HEK293 (cell line): ENCODE results near the gene MORN1.

ENCODE experiments used
- BCL11B ChIP-seq: fragments of 450-650 bp; formaldehyde crosslinking; IDR thresholded peaks from 2 replicates; pipeline ENCODE4 v1.5.1; 2016; ENCODE audit warnings: low read depth, missing biosample characterization, missing genetic modification characterization
- EGR2 ChIP-seq: fragments of 450-650 bp; formaldehyde crosslinking; IDR thresholded peaks from 2 replicates; pipeline ENCODE4 v1.5.1; 2016; ENCODE audit warnings: low read depth, missing biosample characterization, missing genetic modification characterization
- FEZF1 ChIP-seq: fragments of 450-650 bp; formaldehyde crosslinking; IDR thresholded peaks from 2 replicates; pipeline ENCODE4 v1.5.1; 2016; ENCODE audit warnings: missing biosample characterization, missing genetic modification characterization
- KLF1 ChIP-seq: fragments of 450-650 bp; formaldehyde crosslinking; IDR thresholded peaks from 2 replicates; pipeline ENCODE4 v1.5.1; 2016; ENCODE audit warnings: missing biosample characterization, missing genetic modification characterization
- RBAK ChIP-seq: fragments of 450-650 bp; formaldehyde crosslinking; IDR thresholded peaks from 2 replicates; pipeline ENCODE4 v1.5.1; 2016; ENCODE audit warnings: missing biosample characterization, missing genetic modification characterization
- SP2 ChIP-seq: fragments of 450-650 bp; formaldehyde crosslinking; IDR thresholded peaks from 2 replicates; pipeline ENCODE4 v1.5.1; 2016; ENCODE audit warnings: missing biosample characterization, missing genetic modification characterization
- SP7 ChIP-seq: fragments of 450-650 bp; formaldehyde crosslinking; IDR thresholded peaks from 2 replicates; pipeline ENCODE4 v1.5.1; 2016; ENCODE audit warnings: missing biosample characterization, missing genetic modification characterization
- ZFHX2 ChIP-seq: fragments of 450-650 bp; formaldehyde crosslinking; conservative IDR thresholded peaks from 2 replicates; pipeline ENCODE4 v1.5.1; 2016; ENCODE audit warnings: missing biosample characterization, missing genetic modification characterization
- ZIC2 ChIP-seq: fragments of 450-650 bp; formaldehyde crosslinking; IDR thresholded peaks from 2 replicates; pipeline ENCODE4 v1.5.1; 2016; ENCODE audit warnings: missing biosample characterization, missing genetic modification characterization
- ZNF155 ChIP-seq: fragments of 450-650 bp; formaldehyde crosslinking; IDR thresholded peaks from 2 replicates; pipeline ENCODE4 v1.5.1; 2016; ENCODE audit warnings: missing biosample characterization, missing genetic modification characterization
- ZNF302 ChIP-seq: fragments of 450-650 bp; formaldehyde crosslinking; IDR thresholded peaks from 2 replicates; pipeline ENCODE4 v1.5.1; 2016; ENCODE audit warnings: missing biosample characterization, missing genetic modification characterization, low read depth
- ZNF341 ChIP-seq: fragments of 450-650 bp; formaldehyde crosslinking; IDR thresholded peaks from 2 replicates; pipeline ENCODE4; 2016; ENCODE audit warnings: low read depth, missing biosample characterization, missing genetic modification characterization
- ZNF394 ChIP-seq: fragments of 450-650 bp; formaldehyde crosslinking; IDR thresholded peaks from 2 replicates; pipeline ENCODE4 v1.5.1; 2016; ENCODE audit warnings: missing biosample characterization, missing genetic modification characterization, mild to moderate bottlenecking, moderate library complexity, borderline replicate concordance
- ZNF426 ChIP-seq: fragments of 450-650 bp; formaldehyde crosslinking; IDR thresholded peaks from 2 replicates; pipeline ENCODE4 v1.5.1; 2017; ENCODE audit warnings: missing biosample characterization, missing genetic modification characterization, mild to moderate bottlenecking, inconsistent platforms, moderate library complexity
- ZNF560 ChIP-seq: fragments of 450-650 bp; formaldehyde crosslinking; IDR thresholded peaks from 2 replicates; pipeline ENCODE4 v1.5.1; 2017; ENCODE audit warnings: missing biosample characterization, missing genetic modification characterization, borderline replicate concordance
- ZNF629 ChIP-seq: fragments of 450-650 bp; formaldehyde crosslinking; IDR thresholded peaks from 2 replicates; pipeline ENCODE4 v1.5.1; 2017; ENCODE audit warnings: missing biosample characterization, missing genetic modification characterization
- ZNF654 ChIP-seq: fragments of 450-650 bp; formaldehyde crosslinking; IDR thresholded peaks from 2 replicates; pipeline ENCODE4 v1.5.1; 2016; ENCODE audit warnings: low read depth, missing biosample characterization, missing genetic modification characterization
- ZNF707 ChIP-seq: fragments of 450-650 bp; formaldehyde crosslinking; IDR thresholded peaks from 2 replicates; pipeline ENCODE4 v1.5.1; 2016; ENCODE audit warnings: missing biosample characterization, missing genetic modification characterization
- ZNF777 ChIP-seq: fragments of 450-650 bp; formaldehyde crosslinking; IDR thresholded peaks from 2 replicates; pipeline ENCODE4 v1.5.1; 2017; ENCODE audit warnings: missing biosample characterization, missing genetic modification characterization, borderline replicate concordance
- ZNF785 ChIP-seq: fragments of 450-650 bp; formaldehyde crosslinking; IDR thresholded peaks from 2 replicates; pipeline ENCODE4 v1.5.1; 2016; ENCODE audit warnings: missing biosample characterization, missing genetic modification characterization
- ZNF830 ChIP-seq: fragments of 450-650 bp; IDR thresholded peaks from 2 replicates; pipeline ENCODE4 v1.5.0; 2018; ENCODE audit warnings: missing biosample characterization, missing genetic modification characterization, low read depth, mild to moderate bottlenecking, moderate library complexity
- TF ChIP-seq, protein P1 (sequence below): fragments of 450-650 bp; formaldehyde crosslinking; IDR thresholded peaks from 2 replicates; pipeline ENCODE4 v1.5.1; 2016; ENCODE audit warnings: missing biosample characterization, missing genetic modification characterization, low read depth
- TF ChIP-seq, protein P2 (sequence below): fragments of 450-650 bp; formaldehyde crosslinking; IDR thresholded peaks from 2 replicates; pipeline ENCODE4 v1.5.1; 2016; ENCODE audit warnings: missing biosample characterization, missing genetic modification characterization
- TF ChIP-seq, protein P3 (sequence below): fragments of 450-650 bp; formaldehyde crosslinking; IDR thresholded peaks from 2 replicates; pipeline ENCODE4 v1.5.1; 2016; ENCODE audit warnings: missing biosample characterization, missing genetic modification characterization
- TF ChIP-seq, protein P4 (sequence below): fragments of 450-650 bp; formaldehyde crosslinking; IDR thresholded peaks from 2 replicates; pipeline ENCODE4 v1.5.1; 2016; ENCODE audit warnings: missing biosample characterization, missing genetic modification characterization
- TF ChIP-seq, protein P5 (sequence below): fragments of 450-650 bp; formaldehyde crosslinking; IDR thresholded peaks from 2 replicates; pipeline ENCODE4 v1.5.1; 2016; ENCODE audit warnings: missing biosample characterization, missing genetic modification characterization
- TF ChIP-seq, protein P6 (sequence below): fragments of 450-650 bp; formaldehyde crosslinking; IDR thresholded peaks from 2 replicates; pipeline ENCODE4; 2016; ENCODE audit warnings: missing biosample characterization, missing genetic modification characterization

The MORN1 gene

DNA sequence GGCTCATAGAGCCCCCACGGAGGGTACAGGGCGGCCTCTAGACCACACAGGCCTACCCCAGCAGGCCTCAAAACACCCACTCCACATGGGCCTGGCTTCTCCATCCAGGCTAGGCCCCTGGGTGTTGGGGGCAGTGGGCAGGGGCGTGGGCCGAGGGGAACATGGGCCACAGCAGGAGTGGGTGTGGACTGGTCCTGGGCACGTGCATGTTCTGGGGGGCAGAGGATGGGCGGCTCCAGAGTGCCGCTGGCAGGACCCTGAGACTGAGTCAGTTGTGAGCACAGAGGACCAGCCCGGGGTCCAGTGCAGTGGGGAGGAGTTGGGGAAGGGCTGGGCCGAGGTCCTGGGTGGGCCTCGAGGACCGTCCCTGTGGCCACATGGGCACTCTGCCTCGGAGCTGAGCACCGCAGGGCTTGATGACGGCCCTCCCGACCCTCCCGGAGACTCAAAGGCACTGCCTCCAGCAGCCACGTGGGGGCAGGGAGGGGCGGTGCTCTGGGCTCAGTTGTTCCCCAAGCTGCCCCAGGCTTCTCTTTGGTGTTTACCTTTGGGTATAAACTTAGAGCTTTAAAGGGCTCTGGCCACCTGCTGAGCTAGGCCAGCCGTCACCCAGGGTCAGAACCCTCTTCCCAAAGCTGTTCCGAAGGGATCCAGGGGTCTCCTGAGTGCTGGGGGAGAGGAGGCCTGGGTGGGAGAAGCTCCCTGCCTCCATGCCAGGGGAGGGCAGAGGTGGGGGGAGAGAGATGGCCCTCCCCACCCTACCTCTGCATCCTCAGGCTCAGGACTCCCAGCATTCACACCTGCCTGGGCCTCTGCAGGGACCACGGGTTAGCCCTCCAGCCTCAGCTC lies 79.9 kb downstream of the MORN1 start (continued):
- no peak for TF ChIP-seq ZNF654 (tag by site-specific recombination)
- TF ChIP-seq KLF1 (tag by site-specific recombination): peak; percentile 63
- TF ChIP-seq ZNF394 (tag by site-specific recombination): peak; percentile 69; the same call in 1 of the 2 replicates
- TF ChIP-seq ZIC2: no peak
- TF ChIP-seq ZNF426 (tag by site-specific recombination): no peak
- TF ChIP-seq, protein P1, sequence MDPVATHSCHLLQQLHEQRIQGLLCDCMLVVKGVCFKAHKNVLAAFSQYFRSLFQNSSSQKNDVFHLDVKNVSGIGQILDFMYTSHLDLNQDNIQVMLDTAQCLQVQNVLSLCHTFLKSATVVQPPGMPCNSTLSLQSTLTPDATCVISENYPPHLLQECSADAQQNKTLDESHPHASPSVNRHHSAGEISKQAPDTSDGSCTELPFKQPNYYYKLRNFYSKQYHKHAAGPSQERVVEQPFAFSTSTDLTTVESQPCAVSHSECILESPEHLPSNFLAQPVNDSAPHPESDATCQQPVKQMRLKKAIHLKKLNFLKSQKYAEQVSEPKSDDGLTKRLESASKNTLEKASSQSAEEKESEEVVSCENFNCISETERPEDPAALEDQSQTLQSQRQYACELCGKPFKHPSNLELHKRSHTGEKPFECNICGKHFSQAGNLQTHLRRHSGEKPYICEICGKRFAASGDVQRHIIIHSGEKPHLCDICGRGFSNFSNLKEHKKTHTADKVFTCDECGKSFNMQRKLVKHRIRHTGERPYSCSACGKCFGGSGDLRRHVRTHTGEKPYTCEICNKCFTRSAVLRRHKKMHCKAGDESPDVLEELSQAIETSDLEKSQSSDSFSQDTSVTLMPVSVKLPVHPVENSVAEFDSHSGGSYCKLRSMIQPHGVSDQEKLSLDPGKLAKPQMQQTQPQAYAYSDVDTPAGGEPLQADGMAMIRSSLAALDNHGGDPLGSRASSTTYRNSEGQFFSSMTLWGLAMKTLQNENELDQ (tag by site-specific recombination): no peak
- TF ChIP-seq, protein P2, sequence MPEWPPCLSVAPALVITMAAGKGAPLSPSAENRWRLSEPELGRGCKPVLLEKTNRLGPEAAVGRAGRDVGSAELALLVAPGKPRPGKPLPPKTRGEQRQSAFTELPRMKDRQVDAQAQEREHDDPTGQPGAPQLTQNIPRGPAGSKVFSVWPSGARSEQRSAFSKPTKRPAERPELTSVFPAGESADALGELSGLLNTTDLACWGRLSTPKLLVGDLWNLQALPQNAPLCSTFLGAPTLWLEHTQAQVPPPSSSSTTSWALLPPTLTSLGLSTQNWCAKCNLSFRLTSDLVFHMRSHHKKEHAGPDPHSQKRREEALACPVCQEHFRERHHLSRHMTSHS: no peak
- TF ChIP-seq, protein P3, sequence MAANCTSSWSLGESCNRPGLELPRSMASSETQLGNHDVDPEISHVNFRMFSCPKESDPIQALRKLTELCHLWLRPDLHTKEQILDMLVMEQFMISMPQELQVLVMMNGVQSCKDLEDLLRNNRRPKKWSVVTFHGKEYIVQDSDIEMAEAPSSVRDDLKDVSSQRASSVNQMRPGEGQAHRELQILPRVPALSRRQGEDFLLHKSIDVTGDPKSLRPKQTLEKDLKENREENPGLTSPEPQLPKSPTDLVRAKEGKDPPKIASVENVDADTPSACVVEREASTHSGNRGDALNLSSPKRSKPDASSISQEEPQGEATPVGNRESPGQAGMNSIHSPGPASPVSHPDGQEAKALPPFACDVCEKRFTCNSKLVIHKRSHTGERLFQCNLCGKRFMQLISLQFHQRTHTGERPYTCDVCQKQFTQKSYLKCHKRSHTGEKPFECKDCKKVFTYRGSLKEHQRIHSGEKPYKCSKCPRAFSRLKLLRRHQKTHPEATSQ (tag by site-specific recombination): no peak
- no peak; the same call in 1 of the 2 replicates for TF ChIP-seq ZNF341 (tag by site-specific recombination)
- no peak for TF ChIP-seq ZNF302 (tag by site-specific recombination)
- TF ChIP-seq ZNF629 (tag by site-specific recombination): 0 out of 2 replicates have a peak, but pooled peaks have one; percentile 26
- TF ChIP-seq ZNF707 (tag by site-specific recombination): no peak
- TF ChIP-seq FEZF1 (tag by site-specific recombination): no peak
- TF ChIP-seq ZNF155 (tag by site-specific recombination): no peak
- TF ChIP-seq ZNF560: no peak
- TF ChIP-seq ZNF830: no peak
- TF ChIP-seq BCL11B (tag by site-specific recombination): no peak
- peak; percentile 98 for TF ChIP-seq ZFHX2
- TF ChIP-seq, protein P4, sequence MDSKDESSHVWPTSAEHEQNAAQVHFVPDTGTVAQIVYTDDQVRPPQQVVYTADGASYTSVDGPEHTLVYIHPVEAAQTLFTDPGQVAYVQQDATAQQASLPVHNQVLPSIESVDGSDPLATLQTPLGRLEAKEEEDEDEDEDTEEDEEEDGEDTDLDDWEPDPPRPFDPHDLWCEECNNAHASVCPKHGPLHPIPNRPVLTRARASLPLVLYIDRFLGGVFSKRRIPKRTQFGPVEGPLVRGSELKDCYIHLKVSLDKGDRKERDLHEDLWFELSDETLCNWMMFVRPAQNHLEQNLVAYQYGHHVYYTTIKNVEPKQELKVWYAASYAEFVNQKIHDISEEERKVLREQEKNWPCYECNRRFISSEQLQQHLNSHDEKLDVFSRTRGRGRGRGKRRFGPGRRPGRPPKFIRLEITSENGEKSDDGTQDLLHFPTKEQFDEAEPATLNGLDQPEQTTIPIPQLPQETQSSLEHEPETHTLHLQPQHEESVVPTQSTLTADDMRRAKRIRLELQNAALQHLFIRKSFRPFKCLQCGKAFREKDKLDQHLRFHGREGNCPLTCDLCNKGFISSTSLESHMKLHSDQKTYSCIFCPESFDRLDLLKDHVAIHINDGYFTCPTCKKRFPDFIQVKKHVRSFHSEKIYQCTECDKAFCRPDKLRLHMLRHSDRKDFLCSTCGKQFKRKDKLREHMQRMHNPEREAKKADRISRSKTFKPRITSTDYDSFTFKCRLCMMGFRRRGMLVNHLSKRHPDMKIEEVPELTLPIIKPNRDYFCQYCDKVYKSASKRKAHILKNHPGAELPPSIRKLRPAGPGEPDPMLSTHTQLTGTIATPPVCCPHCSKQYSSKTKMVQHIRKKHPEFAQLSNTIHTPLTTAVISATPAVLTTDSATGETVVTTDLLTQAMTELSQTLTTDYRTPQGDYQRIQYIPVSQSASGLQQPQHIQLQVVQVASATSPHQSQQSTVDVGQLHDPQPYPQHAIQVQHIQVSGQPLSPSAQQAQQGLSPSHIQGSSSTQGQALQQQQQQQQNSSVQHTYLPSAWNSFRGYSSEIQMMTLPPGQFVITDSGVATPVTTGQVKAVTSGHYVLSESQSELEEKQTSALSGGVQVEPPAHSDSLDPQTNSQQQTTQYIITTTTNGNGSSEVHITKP: 0 out of 2 replicates have a peak, but pooled peaks have one; percentile 14
- TF ChIP-seq RBAK: no peak
- TF ChIP-seq, protein P5, sequence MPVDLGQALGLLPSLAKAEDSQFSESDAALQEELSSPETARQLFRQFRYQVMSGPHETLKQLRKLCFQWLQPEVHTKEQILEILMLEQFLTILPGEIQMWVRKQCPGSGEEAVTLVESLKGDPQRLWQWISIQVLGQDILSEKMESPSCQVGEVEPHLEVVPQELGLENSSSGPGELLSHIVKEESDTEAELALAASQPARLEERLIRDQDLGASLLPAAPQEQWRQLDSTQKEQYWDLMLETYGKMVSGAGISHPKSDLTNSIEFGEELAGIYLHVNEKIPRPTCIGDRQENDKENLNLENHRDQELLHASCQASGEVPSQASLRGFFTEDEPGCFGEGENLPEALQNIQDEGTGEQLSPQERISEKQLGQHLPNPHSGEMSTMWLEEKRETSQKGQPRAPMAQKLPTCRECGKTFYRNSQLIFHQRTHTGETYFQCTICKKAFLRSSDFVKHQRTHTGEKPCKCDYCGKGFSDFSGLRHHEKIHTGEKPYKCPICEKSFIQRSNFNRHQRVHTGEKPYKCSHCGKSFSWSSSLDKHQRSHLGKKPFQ (tag by site-specific recombination): 0 out of 2 replicates have a peak, but pooled peaks have one; percentile 70
- TF ChIP-seq, protein P6, sequence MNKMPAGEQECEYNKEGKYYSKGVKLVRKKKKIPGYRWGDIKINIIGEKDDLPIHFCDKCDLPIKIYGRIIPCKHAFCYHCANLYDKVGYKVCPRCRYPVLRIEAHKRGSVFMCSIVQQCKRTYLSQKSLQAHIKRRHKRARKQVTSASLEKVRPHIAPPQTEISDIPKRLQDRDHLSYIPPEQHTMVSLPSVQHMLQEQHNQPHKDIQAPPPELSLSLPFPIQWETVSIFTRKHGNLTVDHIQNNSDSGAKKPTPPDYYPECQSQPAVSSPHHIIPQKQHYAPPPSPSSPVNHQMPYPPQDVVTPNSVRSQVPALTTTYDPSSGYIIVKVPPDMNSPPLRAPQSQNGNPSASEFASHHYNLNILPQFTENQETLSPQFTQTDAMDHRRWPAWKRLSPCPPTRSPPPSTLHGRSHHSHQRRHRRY (tag by site-specific recombination): no peak
- TF ChIP-seq SP7 (tag by site-specific recombination): peak; percentile 23; the same call in 1 of the 2 replicates
- TF ChIP-seq ZNF777 (tag by site-specific recombination): no peak
- peak; percentile 41 for TF ChIP-seq SP2 (tag by site-specific recombination)
- TF ChIP-seq EGR2 (tag by site-specific recombination): peak; percentile 94
- no peak for TF ChIP-seq ZNF785 (tag by site-specific recombination)
